IPS-11a (cell line): ENCODE measurements around the gene GPR132.

Source experiments
- H3K4me3 ChIP-seq: one replicate; pipeline ENCODE4 v1.5.1; 2013; ENCODE audit warnings: low read depth, low read length, control low read depth

Gene GPR132

DNA sequence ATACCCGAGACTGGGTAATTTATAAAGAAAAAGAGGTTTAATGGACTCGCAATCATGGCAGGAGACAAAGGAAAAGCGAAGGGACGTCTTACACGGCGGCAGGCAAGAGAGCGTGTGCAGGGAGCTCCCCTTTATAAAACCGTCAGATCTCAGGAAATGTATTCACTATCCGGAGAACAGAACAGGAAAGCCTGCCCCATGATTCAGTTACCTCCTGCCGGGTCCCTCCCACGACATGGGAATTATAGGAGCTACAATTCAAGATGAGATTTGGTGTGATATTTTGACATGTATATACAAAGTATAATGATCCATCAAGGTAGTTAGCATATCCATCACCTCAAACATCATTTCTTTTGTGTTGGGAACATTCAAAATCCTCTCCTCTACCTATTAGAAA lies 42.1 kb downstream of the GPR132 start:
- H3K4me3 ChIP-seq = no peak overlapping the region

DNA sequence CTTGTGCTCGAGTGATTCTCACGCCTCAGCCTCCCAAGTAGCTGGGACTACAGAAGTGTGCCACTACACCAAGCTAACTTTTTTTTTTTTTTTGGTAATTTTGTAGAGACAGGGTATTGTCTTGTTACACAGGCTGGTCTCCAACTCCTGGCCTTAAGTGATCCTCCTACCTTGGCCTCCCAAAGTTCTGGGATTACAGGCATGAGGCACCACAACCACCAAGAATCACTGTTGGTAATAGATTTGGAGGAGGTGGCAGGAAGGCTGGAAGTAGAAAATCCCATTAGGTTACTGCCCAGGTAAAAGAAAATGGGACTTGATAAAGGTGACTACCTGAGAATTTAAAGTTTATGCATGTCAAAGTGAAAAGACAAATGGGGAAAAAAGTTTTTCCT lies 43.0 kb downstream of the GPR132 start:
- peak overlapping the region; percentile 80 for H3K4me3 ChIP-seq

DNA sequence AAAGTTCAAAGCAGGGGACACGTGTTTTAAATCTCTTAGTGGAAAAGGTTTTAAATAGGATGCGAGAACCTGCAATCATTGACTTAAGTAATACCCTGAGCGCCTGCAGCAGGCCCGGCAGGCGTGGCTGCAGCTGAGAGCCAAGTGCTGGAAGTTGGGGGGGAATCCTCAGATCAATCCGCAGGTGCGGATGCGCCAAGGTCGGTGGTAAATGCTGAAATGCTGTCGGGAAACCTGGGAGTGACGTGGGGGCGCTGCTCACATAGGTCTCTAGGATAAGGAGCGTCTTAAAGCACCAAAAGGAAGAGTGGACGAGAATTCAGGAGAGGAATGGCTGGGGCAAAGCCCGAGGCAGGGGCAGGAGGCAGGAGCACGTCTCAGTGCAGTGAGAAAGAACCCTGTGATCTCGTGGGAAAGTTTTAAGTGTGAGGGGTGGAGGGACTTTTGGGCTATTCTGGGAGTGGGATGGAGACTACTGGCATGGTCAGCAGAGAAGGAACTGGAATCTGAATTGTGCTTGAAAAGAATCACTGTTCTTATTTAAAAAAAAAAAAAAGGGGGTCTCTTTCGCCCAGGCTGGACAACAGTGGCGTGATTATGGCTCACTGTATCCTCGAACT lies 43.5 kb downstream of the GPR132 start:
- peak overlapping the region; percentile 80 for H3K4me3 ChIP-seq

DNA sequence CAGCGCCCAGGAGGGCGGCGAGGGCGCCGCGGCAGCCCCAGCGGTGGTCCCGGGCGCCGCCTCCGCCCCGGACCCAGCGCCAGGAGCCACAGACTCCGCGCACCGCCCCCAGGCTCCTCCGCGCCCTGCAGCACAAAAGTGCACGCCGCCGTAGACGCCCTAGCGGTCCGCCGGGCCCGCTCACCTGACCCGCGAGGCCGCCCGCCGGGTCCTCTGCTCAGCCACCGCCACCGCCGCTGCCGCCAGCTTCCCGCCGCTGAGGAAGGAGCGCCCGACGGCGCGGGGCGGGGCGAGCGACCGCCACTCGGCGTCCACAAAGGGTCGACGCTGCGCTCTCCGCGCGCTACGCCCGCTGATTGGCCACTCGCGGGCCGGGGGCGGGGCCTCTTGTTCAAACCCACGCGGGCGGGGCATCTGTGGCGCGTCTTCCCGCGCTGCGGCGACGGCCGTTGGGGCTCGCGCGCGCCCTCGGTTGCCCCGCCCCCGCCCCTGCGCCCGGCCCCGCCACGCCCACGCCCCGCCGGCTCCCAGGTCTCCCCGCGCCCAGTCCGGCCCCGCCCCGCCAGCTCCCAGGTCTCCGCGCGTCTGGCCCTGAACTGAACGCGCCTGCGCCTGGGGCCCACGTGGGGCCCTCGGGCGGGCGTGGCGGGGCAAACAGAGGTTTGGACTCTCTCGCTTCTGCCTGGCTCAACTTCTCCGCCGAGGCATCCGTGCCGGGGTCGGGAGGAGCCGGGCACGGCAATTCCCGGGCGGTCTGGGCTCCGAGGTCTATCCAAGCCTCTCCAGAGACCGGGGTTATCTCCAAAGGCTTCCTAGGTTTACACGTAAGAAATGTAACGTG lies 44.2 kb downstream of the GPR132 start, which contains the start of gene CDCA4:
TSS of gene CDCA4 (minus strand) at position 269 of the 841 bp plus-strand sequence. CDS start 9,154 bp downstream, outside the sequence.
- peak within 1 kb of the TSS; percentile 84 for H3K4me3 ChIP-seq

DNA sequence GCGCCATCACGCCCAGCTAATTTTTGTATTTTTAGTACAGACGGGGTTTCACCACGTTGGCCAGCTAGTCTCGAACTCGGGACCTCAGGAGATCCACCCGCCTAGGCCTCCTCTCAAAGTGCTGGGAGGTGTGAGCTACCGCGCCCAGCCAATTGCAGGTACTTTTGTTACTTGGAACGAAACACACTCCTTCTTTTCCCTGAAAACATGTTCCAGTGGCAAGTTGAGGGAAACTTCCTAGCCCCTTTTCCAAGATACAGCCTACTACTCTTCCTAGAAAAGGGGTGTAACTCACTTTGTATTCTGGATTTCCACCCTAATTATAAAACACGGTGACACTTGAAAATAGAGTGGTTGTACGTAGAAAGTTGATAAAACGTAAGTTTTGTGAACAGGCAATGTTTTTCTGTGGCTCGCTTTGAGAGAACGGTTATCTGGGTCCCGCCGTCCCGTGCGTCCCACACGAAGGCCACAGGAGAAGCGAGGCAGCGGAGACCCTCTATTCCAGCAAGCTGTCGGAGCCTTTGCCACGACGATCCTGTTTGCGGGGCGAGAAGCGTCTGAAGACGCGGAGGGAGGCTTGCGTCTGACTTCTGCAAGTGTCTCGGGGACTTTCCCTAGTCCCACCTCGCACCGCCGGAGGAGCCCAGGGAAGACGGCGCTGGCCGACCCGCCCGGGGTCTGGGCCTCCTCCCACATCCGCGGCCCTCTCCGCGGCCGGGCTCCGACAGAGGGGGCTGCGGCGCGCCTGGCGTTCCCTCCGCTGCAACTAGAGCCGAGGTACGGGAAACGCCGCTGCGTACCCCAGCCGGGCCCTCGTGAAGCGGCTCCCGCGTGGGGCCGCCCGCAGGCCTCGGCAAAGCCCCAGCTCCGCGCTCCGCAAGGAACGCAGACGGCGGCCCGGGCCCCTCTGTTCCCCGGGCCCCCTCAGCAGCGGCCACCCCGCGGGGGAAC lies 45.1 kb downstream of the GPR132 start:
- peak overlapping the region; percentile 84 for H3K4me3 ChIP-seq

DNA sequence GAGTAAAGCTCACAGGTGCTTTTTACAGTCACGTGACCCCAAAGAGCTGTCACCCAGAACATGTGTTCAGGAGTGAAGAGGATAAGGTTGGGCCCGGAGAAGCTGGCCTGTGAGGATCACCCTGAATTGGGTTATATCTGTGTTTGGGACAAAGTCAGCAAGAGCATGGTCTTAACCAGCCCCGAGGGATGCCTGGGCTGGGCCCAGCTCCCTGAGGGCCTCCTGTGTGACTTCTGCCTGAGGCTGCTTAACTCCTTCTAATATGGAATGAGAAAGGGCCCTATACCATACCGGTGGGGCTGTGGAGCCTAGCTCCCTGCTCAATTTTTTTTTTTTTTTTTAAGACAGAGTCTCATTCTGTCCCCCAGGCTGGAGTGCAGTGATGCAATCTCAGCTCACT lies 46.8 kb downstream of the GPR132 start:
- H3K4me3 ChIP-seq = no peak overlapping the region

DNA sequence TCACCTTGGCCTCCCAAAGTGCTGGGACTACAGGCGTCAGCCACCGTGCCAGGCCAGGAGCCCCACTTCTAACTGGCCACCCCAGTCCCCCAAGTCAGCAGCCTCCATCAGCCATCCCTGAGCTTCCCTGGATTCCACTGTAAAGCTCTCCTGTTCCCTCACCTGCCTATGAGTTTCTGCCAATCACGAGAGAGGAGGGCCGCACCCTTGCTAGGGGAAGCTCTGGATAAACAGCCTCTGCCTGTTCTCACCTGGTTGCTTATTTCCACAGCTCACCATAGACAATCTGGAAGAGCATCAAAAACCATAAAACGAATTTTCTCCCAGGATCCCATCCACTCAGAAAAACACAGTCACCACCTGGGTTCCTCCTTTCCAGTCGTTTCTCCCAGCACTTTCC lies 49.3 kb downstream of the GPR132 start:
- H3K4me3 ChIP-seq = no peak overlapping the region

DNA sequence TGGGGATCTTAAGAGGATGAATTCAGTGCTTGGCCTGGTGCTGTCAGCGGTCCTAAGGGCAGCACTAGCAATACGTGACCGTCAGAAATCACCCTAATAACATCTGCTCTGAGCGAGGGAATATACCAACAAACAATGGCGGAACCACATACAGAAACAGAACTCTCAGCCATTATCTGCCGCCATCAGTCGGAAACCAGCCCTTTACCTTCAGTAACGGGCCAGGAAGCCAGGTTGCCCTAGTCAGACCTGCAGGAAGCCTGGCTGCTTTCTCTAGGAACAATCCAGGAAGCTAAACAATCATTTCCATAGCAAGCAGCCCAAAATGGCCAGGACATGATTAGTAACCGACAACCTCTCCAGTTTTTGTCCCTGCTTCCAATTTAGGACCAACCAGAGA lies 50.0 kb downstream of the GPR132 start:
- no peak overlapping the region for H3K4me3 ChIP-seq

DNA sequence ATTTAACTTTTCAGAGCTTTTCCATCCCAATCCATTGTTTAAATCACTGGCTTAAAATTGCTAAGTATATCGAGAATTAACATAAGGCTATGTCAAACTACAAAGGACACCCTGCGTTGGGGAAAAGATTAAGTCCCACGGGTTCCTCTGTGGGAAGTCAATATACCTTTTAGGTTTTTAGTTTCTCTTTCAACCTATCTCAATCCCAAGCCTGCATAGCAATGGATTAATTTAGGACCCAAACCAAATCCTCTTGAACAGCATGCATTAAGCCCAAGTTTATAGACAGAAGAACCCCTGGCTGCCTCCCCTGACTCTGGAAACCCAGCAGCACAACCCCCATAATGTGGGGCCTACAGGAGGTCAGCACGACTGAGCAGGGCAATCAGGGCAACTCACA lies 50.6 kb downstream of the GPR132 start:
- no peak overlapping the region for H3K4me3 ChIP-seq

DNA sequence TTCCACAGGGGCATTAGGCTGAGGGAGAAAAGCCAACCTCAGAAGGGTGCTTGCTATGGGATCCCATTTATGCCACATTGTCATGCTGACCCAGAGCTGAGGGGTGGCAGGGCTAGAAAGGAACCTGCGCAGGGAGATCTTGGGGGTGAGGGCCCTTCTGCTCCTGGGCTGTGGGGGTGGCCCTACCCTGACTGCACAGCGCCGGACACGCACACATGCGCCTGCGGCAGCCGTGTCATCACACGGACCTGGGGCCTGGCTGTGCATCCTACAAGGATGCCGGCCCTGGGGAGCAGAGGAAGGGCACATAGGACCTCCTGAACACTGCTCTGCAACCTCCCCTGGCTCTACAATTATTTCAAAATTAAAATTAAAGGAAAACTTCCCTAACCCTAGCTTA lies 51.2 kb downstream of the GPR132 start:
- no peak overlapping the region for H3K4me3 ChIP-seq

DNA sequence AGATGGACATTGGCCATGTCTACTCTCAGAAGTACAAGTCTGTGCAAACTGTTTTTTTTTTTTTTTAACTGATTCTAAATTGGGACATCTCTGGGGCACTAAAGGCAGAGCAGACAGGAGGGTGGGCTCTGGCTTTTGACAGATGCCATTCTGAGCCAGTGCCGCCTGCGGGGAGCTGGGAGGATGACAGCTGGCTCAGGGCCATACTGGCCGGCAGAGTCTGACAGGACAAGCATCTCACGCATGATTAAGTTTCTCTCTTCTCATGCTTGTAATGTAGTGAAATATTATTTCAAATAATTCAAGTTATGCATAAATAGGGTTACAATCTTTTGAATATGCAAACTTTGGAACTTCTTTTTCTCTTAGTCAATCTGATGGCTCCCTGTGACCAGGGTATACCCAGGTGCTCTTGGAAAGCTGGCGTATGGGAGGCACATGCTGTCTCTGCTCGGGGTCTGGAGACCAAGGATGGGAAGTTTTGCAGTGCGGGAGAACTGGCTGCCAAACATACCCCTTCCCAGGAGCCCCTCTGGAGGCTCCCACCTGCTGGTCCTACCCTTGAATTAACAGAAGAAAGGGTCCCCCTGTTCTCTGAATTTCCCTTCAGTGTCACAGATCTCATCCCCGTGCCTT lies 52.0 kb downstream of the GPR132 start:
- H3K4me3 ChIP-seq = no peak overlapping the region

DNA sequence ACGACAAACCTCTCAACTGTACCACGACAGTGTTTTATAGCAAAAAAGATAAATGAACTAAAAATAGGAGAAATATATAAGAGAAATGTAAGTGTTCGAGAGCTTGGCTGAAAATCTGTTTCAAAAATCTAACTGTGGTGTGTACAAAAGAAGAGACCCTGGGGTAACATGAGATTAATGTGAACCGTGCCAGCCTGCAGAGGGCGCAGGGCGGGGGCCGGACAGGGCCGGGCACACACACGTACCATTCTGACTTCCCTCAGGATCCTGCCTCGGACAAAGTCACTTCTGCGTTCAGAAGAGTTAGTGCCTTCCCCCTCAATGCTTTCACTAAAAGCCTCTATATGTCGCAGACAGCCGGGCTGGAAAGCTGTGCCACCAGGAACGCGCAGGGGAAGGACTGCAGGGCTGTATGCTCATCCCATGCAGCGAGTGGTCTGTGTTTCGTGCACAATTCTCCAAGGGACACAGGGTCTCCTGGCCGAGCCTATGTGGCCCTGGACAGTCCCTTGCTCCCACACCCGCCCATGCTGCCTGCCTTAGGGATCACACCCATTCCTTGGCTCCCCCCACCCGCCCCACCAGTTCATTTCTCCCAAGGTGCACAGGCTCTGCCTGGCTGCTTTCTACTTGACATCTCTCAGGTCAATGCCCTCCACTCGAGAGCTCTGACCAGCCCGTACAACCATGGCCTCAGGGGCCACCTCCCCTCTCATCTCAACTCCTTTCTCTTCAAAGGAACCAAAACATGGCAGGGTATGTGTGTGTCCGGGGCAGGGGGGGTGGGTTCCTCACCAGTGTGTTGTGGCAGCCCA lies 52.9 kb downstream of the GPR132 start:
- no peak overlapping the region for H3K4me3 ChIP-seq

DNA sequence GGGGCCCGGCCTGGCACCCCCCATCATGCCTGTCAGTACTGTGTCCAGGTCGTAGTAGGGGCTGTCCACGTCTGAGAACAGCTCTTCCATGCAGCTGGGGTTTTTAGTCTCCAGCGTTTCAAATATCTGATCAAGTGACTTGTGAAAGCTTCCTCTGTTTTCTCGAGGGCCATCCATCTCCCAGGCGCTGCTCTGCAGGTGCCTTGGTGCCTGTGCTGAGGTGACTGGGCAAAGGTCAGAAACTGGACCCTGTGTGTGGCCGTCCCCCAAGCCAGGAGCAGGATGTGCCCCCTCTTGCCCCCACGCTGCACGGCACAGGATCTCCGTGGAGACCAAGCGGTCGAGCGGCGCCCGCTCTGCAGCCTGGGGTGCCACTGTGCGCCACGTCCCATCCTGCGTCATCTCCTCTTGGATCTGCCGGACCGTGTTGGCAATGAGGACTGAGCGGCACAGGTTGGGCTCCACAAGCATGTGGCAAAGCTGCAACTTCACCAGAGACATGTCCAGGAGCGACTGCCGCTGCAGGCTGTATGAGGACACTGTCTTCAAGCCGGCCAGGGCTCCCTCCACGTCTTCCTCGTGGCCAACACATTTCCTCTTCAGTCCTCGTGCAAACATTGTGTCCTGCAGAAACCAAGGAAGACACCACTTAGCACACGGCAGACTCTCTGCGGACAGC lies 53.8 kb downstream of the GPR132 start:
- no peak overlapping the region for H3K4me3 ChIP-seq

DNA sequence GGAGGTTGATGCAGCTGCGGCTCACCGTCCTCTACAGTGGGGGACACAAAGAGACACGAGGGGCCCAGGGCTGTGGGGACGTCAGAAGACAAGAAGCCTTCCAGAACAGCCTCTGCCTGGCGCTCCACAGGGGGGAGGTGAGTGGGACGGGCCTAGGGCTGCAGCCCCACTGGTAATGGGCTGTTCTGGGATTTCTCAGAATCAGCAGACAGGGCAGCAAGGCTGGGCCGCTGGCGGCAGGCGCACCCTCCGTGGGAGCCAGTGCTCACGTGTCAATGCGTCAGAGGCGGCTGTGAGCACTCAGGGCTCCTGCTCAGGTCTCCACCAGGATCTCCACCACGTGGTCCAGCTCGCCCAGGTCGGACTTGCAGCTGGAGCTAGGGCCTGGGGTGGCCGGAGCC lies 54.3 kb downstream of the GPR132 start:
- no peak overlapping the region for H3K4me3 ChIP-seq

DNA sequence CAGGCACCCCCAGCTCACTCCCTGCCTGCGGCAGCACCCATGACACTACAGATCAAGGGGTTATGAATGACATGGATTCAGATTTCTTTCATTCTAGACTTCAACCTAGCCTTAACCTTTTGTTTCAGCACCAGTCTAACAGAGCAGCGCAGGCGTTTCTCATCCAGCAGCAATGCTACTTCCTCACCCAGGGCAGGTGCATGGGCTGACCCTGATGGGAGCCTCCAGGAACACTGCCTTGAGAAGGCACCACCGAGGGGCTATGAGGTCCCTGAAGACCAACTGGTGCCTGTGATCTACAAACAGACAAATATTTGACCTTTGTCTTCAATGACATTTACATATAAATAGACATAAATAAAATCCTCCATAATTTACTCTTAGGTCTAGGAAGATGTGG lies 55.1 kb downstream of the GPR132 start:
- no peak overlapping the region for H3K4me3 ChIP-seq

DNA sequence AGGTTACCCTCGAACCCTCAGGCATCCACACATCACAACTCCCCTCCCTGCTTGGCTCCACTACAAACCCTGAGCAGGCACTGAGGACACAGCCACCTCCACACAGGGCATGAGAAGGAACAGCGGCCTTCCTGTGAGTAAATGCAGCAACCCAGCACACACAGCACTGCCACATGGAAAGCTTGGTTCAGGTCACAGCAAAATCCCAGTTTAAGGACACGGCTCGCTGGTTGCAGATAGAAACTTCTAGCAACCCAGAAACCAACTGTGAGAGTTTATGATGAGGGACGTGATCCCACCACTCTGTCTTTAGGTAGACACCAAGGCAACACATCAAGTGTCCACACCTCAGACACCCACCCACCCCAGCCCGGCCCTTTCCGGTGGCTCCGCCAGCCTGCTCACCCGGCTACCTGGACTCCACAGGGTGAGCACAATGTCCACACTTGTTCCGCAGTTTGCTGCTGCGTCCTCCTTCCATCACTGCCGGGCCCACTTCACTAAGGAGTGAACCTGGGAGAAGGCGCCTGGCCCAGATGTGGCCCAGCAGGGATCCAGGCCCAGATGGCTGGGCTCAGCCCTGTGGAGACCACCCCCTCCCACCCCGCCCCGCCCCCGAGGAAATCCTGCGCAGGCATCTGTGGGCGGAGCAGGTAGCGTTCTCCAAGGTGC lies 57.5 kb downstream of the GPR132 start:
- H3K4me3 ChIP-seq = no peak overlapping the region

DNA sequence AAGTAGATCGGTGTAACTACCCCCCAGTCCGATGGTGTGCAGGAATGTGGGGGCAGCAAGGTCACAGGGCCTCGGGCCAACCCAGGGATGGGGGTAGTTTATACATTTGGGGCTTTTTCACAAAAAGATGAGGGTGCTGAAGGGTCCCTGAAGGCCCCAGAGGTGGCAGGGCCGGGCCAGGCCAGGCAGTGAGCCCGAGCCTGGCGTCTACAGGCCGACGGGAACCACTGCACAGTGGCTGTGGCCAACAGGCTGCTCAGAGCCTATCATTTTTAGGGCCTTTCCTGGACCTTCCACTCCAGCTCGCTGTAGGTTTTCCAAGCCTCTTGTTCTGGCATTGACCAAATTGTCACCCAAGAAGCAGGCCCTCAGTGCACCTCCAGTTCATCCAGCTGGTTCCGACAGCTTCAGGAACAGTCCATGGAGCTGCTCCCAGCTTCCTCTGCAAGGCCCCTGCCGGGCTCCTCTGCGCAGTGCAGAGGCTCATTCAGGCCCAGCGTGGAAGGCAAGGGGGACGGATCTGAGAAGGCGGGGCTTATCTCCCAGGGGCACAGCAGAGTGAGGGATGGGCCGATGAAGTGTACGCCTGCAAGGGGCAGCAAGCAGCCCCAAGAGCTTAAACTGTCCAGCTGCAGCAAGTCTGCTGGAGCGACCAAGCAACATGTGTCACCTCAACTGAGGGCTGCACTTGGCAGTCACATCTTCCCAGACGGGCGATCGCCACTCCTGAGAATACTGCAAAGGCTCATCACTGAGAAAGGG lies 58.2 kb downstream of the GPR132 start:
- H3K4me3 ChIP-seq = no peak overlapping the region
